ENCODE measurements around the gene PPM1L.

GRCh38 chr3:161072751-161073150, 316.7 kb downstream of the PPM1L start:
- TF ChIP-seq POLR2AphosphoS5 (IDR thresholded peaks at IDR 0.05; ENCODE audit: low read depth), result no peak
- TF ChIP-seq CTCF (IDR thresholded peaks at IDR 0.05; ENCODE audit: insufficient read depth, low read length), result no peak
